Epithelial cell of esophagus (primary cell): ENCODE results near the gene DAGLA.

ENCODE experiments used
- DNase-seq: peaks from one replicate; pipeline ENCODE4 v3.0.0; 2010; ENCODE audit warnings: low read depth
- H3K4me3 ChIP-seq: 2 replicates; pipeline ENCODE4 v1.5.1; 2011; ENCODE audit warnings: mild to moderate bottlenecking, low read length, control low read depth
- TF ChIP-seq, protein P1 (sequence below): IDR thresholded peaks from 2 replicates; pipeline ENCODE4 v1.5.1; 2011; ENCODE audit warnings: low read depth, mild to moderate bottlenecking, low read length, control low read depth, inconsistent platforms; ENCODE audit not compliant: insufficient read depth; ENCODE audit errors: missing control alignments

DAGLA gene

GRCh38 chr11:61686066-61686465, 5.9 kb downstream of the DAGLA start:
- H3K4me3 ChIP-seq: no peak overlapping the region
- no peak for DNase-seq
- TF ChIP-seq, protein P1, sequence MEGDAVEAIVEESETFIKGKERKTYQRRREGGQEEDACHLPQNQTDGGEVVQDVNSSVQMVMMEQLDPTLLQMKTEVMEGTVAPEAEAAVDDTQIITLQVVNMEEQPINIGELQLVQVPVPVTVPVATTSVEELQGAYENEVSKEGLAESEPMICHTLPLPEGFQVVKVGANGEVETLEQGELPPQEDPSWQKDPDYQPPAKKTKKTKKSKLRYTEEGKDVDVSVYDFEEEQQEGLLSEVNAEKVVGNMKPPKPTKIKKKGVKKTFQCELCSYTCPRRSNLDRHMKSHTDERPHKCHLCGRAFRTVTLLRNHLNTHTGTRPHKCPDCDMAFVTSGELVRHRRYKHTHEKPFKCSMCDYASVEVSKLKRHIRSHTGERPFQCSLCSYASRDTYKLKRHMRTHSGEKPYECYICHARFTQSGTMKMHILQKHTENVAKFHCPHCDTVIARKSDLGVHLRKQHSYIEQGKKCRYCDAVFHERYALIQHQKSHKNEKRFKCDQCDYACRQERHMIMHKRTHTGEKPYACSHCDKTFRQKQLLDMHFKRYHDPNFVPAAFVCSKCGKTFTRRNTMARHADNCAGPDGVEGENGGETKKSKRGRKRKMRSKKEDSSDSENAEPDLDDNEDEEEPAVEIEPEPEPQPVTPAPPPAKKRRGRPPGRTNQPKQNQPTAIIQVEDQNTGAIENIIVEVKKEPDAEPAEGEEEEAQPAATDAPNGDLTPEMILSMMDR: no peak

GRCh38 chr11:61686469-61686868, 6.3 kb downstream of the DAGLA start:
- no peak overlapping the region for H3K4me3 ChIP-seq
- TF ChIP-seq, protein P1: no peak
- no peak for DNase-seq

DNA sequence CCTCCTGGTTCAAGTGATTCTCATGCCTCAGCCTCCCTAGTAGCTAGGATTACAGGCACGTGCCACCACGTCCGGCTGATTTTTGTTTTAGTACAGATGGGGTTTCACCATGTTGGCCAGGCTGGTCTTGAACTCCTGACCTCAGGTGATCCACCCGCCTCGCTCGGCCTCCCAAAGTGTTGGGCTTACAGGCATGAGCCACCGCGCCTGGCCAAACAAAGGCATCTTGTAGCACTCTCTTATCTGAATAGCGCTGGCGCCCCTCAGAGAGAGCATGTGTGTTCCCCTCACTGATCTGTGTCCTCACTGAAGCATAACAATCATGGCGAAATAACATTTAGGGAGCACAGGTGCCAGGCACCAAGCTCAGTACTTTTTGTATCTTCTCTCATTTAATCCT, 7.2 kb downstream of the DAGLA start:
- DNase-seq: no peak
- TF ChIP-seq, protein P1: no peak
- H3K4me3 ChIP-seq: no peak overlapping the region

GRCh38 chr11:61688365-61689163, 8.4 kb downstream of the DAGLA start:
- TF ChIP-seq, protein P1: no peak
- no peak for DNase-seq
- no peak overlapping the region for H3K4me3 ChIP-seq

GRCh38 chr11:61689164-61689496, 8.9 kb downstream of the DAGLA start:
- DNase-seq: no peak
- H3K4me3 ChIP-seq: no peak overlapping the region
- TF ChIP-seq, protein P1: no peak

DNA sequence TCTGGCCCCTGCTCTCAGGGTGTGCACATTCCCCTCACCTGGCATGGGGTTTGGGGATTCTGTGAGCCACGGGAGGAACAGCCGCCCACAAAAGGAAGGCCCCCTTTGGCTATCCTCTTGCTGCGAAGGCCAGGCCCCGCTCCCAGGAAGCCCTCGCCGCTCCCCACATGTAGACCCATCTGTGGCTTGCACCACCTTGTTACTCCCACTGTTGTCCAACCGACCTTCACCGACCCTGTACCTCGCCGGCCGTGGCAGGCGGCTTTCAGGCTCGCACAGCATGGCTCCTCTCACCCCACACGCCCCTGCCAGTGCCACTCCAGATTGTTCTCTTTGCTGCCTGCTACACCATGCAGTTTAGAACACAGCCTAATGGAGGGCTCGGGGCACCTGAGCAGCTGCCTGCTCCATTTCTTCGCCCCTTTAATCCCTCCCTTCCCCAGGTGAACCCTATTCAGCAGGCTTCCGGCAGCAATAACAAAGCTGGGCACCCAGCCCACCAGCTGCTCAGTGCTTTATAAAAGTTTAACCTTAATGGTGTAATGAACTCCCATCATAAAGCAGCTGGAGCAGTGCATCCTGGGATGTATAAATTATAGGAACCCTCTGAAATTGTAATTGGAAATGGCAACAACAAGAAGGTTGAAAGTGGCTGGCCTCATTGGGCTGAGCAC, 10.7 kb downstream of the DAGLA start:
- no peak for DNase-seq
- H3K4me3 ChIP-seq: no peak overlapping the region
- TF ChIP-seq, protein P1: no peak
